ENCODE results near the gene MYO7B. TPM values are rescaled to one million over a fixed set of nuclear protein-coding genes. Genes with fewer than 3 reads are reported as not detected.
A peak's percentile ranks its signal among the peaks of the same experiment; 100 is the strongest.

MYO7B gene
- total and polyA plus RNA-seq, 7 experiments from 2014 or later = 0.29 to 5.9 (median 1.3) TPM; not detected in 4

GRCh38 chr2:127607399-127607908, 72.0 kb downstream of the MYO7B start:
- POLR2A ChIA-PET = no interaction called here
- Mint-ChIP-seq H3K4me3 (no peak overlapping the region), H3K4me1 (peaks cover 0 to 19% (median 8%) of the 10 kb centered on the region in 7 donors), H3K27ac (no peak overlapping the region), H3K36me3 (peaks cover 3 to 10% (median 5%) of the 10 kb centered on the region in 5 donors), H3K9me3 (peaks cover 0 to 28% (median 5%) of the 10 kb centered on the region in 11 donors), H3K27me3 (no peaks in the 10 kb centered on the region)
- H3K4me1 ChIP-seq (ENCODE audit: control insufficient read depth in 2 of 2, insufficient read depth in 2 of 2, low read length in 2 of 2) = peaks cover 0 to 11% of the 10 kb centered on the region in 2 donors
- CTCF ChIA-PET = interaction anchor here (1.2 kb wide), 1 partner anchor 16 kb away, joined by 6 read pairs; no protein-coding TSS in a partner anchor
- no peak for ATAC-seq
- no peak overlapping the region for H3K4me3 ChIP-seq (ENCODE audit: low read length)
- no peak for DNase-seq
- intact Hi-C loops (cut with micrococcal nuclease) = no loop called here
- peaks cover 0 to 5% (median 0%) of the 10 kb centered on the region in 3 experiments for H3K9me3 ChIP-seq (ENCODE audit: control insufficient read depth in 2 of 3, low read length in 3 of 3)
- H3K36me3 ChIP-seq (ENCODE audit: control insufficient read depth in 2 of 3, insufficient read depth in 3 of 3, low read length in 3 of 3) = no peaks in the 10 kb centered on the region
- no peak overlapping the region for H3K27ac ChIP-seq (ENCODE audit: low read depth, low read length)
- no peaks in the 10 kb centered on the region for H3K27me3 ChIP-seq (ENCODE audit: control insufficient read depth in 2 of 2, insufficient read depth in 2 of 2, low read length in 2 of 2)

- no peak overlapping the region for H3K27ac ChIP-seq (ENCODE audit: low read depth, low read length)
- ChIA-PET CTCF (interaction anchor here (1.2 kb wide), 1 partner anchor 17 kb away, joined by 6 read pairs; no protein-coding TSS in a partner anchor), POLR2A (interaction anchor here (0.7 kb wide), 1 partner anchor 254 kb away, joined by 3 read pairs; no protein-coding TSS in a partner anchor)
- ATAC-seq (no peak), DNase-seq (no peak)
- no peaks in the 10 kb centered on the region for H3K36me3 ChIP-seq (ENCODE audit: control insufficient read depth in 2 of 3, insufficient read depth in 3 of 3, low read length in 3 of 3)
- Mint-ChIP-seq H3K4me3 (no peak overlapping the region), H3K27ac (no peak overlapping the region), H3K36me3 (peaks cover 3 to 9% (median 6%) of the 10 kb centered on the region in 5 donors), H3K27me3 (peaks cover 0 to 4% (median 0%) of the 10 kb centered on the region in 5 donors), H3K4me1 (peaks cover 0 to 19% (median 8%) of the 10 kb centered on the region in 7 donors), H3K9me3 (peaks cover 0 to 28% (median 5%) of the 10 kb centered on the region in 11 donors)
- H3K4me1 ChIP-seq (ENCODE audit: control insufficient read depth in 2 of 2, insufficient read depth in 2 of 2, low read length in 2 of 2) = peaks cover 0 to 11% of the 10 kb centered on the region in 2 donors
- no peak overlapping the region for H3K4me3 ChIP-seq (ENCODE audit: low read length)
- H3K9me3 ChIP-seq (ENCODE audit: control insufficient read depth in 2 of 3, low read length in 3 of 3) = peaks cover 0 to 5% (median 0%) of the 10 kb centered on the region in 3 experiments
- H3K27me3 ChIP-seq (ENCODE audit: control insufficient read depth in 2 of 2, insufficient read depth in 2 of 2, low read length in 2 of 2) = no peaks in the 10 kb centered on the region
- intact Hi-C loops (cut with micrococcal nuclease) = no loop called here
These were observed 72.9 kb downstream of the MYO7B start for GRCh38 chr2:127608061-127609030.

DNA sequence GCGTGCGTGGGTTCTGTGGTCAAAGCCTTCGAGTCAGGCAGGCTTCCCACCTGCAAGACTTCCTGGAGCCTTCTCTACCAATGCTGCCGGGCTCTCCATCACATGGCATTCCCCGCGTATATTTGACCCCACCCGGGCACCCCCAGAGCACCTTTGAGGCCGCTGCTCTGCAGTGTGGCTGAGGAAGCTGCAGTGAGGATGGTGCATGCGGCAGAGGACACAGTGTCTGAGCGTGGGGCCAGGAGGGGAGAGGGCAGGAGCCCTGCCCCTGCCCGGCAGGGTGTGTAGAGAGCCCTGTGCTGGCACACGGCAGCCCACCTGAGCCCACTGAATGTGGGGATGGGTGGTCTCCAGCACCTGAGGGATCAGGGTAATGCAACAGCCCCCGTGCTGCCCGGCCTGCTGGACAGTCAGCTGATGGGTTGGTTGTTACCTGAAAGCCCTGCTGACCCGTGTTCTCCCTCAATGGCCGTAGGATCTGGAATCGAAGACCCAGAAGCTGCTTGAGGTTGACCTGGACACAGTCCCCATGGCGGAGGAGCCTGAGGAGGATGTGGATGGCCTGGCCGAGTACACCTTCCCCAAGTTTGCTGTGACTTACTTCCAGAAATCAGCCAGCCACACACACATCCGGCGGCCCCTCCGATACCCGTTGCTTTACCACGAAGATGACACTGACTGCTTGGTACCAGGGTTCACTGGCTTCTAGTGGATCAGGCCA, 73.7 kb downstream of the MYO7B start:
- peaks cover 0 to 16% (median 7%) of the 10 kb centered on the region in 7 donors for H3K4me1 Mint-ChIP-seq
- no peak for DNase-seq

GRCh38 chr2:127609818-127610217, 74.3 kb downstream of the MYO7B start:
- Mint-ChIP-seq H3K4me1 (peaks cover 0 to 16% (median 4%) of the 10 kb centered on the region in 7 donors), H3K9me3 (peaks cover 0 to 32% (median 9%) of the 10 kb centered on the region in 11 donors), H3K27ac (no peak overlapping the region), H3K4me3 (no peak overlapping the region), H3K27me3 (peaks cover 0 to 4% (median 0%) of the 10 kb centered on the region in 5 donors), H3K36me3 (peaks cover 3 to 14% (median 9%) of the 10 kb centered on the region in 5 donors)
- ChIA-PET CTCF (no interaction called here), POLR2A (no interaction called here)
- no peak for DNase-seq
- no peaks in the 10 kb centered on the region for H3K27me3 ChIP-seq (ENCODE audit: control insufficient read depth in 2 of 2, insufficient read depth in 2 of 2, low read length in 2 of 2)
- H3K9me3 ChIP-seq (ENCODE audit: control insufficient read depth in 2 of 3, low read length in 3 of 3) = peaks cover 0 to 5% (median 0%) of the 10 kb centered on the region in 3 experiments
- intact Hi-C loops (cut with micrococcal nuclease) = no loop called here
- no peak for ATAC-seq
- no peak overlapping the region for H3K27ac ChIP-seq (ENCODE audit: low read depth, low read length)
- H3K4me3 ChIP-seq (ENCODE audit: low read length) = no peak overlapping the region
- peaks cover 0 to 11% of the 10 kb centered on the region in 2 donors for H3K4me1 ChIP-seq (ENCODE audit: control insufficient read depth in 2 of 2, insufficient read depth in 2 of 2, low read length in 2 of 2)
- no peaks in the 10 kb centered on the region for H3K36me3 ChIP-seq (ENCODE audit: control insufficient read depth in 2 of 3, insufficient read depth in 3 of 3, low read length in 3 of 3)

More for the DNA sequence above, 73.7 kb downstream of the MYO7B start:
- ChIA-PET CTCF (no interaction called here), POLR2A (no interaction called here)
- Mint-ChIP-seq H3K36me3 (peaks cover 3 to 14% (median 9%) of the 10 kb centered on the region in 5 donors), H3K27me3 (peaks cover 0 to 4% (median 0%) of the 10 kb centered on the region in 5 donors), H3K27ac (no peak overlapping the region), H3K9me3 (peaks cover 0 to 32% (median 9%) of the 10 kb centered on the region in 11 donors), H3K4me3 (no peak overlapping the region)
- H3K27me3 ChIP-seq (ENCODE audit: control insufficient read depth in 2 of 2, insufficient read depth in 2 of 2, low read length in 2 of 2) = no peaks in the 10 kb centered on the region
- no peaks in the 10 kb centered on the region for H3K36me3 ChIP-seq (ENCODE audit: control insufficient read depth in 2 of 3, insufficient read depth in 3 of 3, low read length in 3 of 3)
- H3K4me3 ChIP-seq (ENCODE audit: low read length) = no peak overlapping the region
- H3K4me1 ChIP-seq (ENCODE audit: control insufficient read depth in 2 of 2, insufficient read depth in 2 of 2, low read length in 2 of 2) = peaks cover 0 to 11% of the 10 kb centered on the region in 2 donors
- no peak overlapping the region for H3K27ac ChIP-seq (ENCODE audit: low read depth, low read length)
- H3K9me3 ChIP-seq (ENCODE audit: control insufficient read depth in 2 of 3, low read length in 3 of 3) = peaks cover 0 to 5% (median 0%) of the 10 kb centered on the region in 3 experiments
- intact Hi-C loops (cut with micrococcal nuclease) = no loop called here
- peak; percentile 27 for ATAC-seq

DNA sequence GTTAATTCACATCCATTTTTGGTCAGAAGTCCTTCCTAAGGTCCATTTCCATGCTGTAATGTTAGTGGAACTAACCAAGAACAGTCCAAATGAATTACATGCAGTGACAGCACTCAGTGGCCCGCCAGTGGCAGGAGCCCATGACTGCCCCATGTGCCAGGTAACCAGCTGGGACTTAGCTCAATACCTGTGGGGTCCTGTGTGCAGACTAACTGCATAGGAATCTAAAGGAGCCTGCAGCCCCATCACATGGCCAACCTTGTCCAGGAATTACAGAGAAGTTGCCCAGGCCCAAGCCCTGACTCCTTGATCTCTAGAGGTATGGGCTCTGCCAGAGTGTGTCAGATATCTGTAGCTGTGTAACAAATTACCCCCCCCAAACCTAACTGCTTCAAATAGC, 75.1 kb downstream of the MYO7B start:
- peaks cover 0 to 4% (median 0%) of the 10 kb centered on the region in 5 donors for H3K27me3 Mint-ChIP-seq
- H3K27ac Mint-ChIP-seq = no peak overlapping the region
- H3K9me3 ChIP-seq (ENCODE audit: control insufficient read depth in 2 of 3, low read length in 3 of 3) = peaks cover 0 to 5% (median 0%) of the 10 kb centered on the region in 3 experiments
- H3K36me3 ChIP-seq (ENCODE audit: control insufficient read depth in 2 of 3, insufficient read depth in 3 of 3, low read length in 3 of 3) = no peaks in the 10 kb centered on the region
- ATAC-seq (no peak), DNase-seq (no peak)
- peaks cover 0 to 24% (median 11%) of the 10 kb centered on the region in 7 donors for H3K4me1 Mint-ChIP-seq
- intact Hi-C loops (cut with micrococcal nuclease) = no loop called here
- no peak overlapping the region for H3K4me3 Mint-ChIP-seq
- ChIA-PET POLR2A (no interaction called here), CTCF (interaction anchor here (2.2 kb wide), 1 partner anchor 30 kb away, joined by 6 read pairs; no protein-coding TSS in a partner anchor)
- H3K9me3 Mint-ChIP-seq = peaks cover 0 to 32% (median 9%) of the 10 kb centered on the region in 11 donors
- peaks cover 0 to 11% of the 10 kb centered on the region in 2 donors for H3K4me1 ChIP-seq (ENCODE audit: control insufficient read depth in 2 of 2, insufficient read depth in 2 of 2, low read length in 2 of 2)
- peaks cover 3 to 14% (median 9%) of the 10 kb centered on the region in 5 donors for H3K36me3 Mint-ChIP-seq
- H3K27ac ChIP-seq (ENCODE audit: low read depth, low read length) = no peak overlapping the region
- H3K4me3 ChIP-seq (ENCODE audit: low read length) = no peak overlapping the region
- H3K27me3 ChIP-seq (ENCODE audit: control insufficient read depth in 2 of 2, insufficient read depth in 2 of 2, low read length in 2 of 2) = no peaks in the 10 kb centered on the region
